ENCODE measurements around the gene ZFAND5. TPM values are rescaled to one million over a fixed set of nuclear protein-coding genes. Genes with fewer than 3 reads are reported as not detected.

Gene ZFAND5
- polyA plus RNA-seq, 1 donor from 2014 or later, result 338 TPM

DNA sequence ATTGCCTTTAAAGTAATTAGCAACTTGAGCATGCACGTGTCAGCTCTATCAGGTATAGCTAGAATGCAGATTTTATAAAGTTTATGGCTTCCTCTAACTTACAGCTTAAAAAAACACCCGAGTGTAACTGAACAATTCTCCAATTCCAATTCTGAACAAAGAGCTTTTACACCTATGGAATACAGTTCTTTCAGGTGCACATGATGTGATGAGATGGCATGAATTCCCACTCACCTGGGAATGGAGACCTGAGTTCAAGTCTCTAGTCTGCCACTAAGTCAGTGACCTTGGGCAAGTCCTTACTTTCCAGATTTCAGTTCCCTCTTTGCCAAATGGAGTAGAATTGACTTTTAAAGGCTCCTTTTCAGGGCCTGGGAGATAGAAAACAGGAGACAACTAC is 1.8 kb downstream of the ZFAND5 start:
- H3K4me2 ChIP-seq (ENCODE audit: low read length), result peak overlapping the region; percentile 84
- H4K20me1 ChIP-seq (ENCODE audit: insufficient read depth), result peaks cover 33% of the 10 kb centered on the region
- H3K9ac ChIP-seq (ENCODE audit: low read length), result peak overlapping the region; percentile 98
- H3K36me3 ChIP-seq (ENCODE audit: insufficient read depth, low read length), result peaks cover 9% of the 10 kb centered on the region
- no peaks in the 10 kb centered on the region for H3K9me3 ChIP-seq (ENCODE audit: low read length)
- H3K9me2 ChIP-seq (ENCODE audit: insufficient read depth, low read length), result no peaks in the 10 kb centered on the region
- peak overlapping the region; percentile 100 for H3K27ac ChIP-seq (ENCODE audit: low read length)
- H3K27me3 ChIP-seq (ENCODE audit: insufficient read depth, low read depth, low read length), result no peaks in the 10 kb centered on the region
- TF ChIP-seq POLR2AphosphoS5 (IDR thresholded peaks at IDR 0.05) (no peak), RAD21 (conservative IDR thresholded peaks at IDR 0.05) (no peak), SMC3 (conservative IDR thresholded peaks at IDR 0.05; ENCODE audit: poor library complexity) (no peak), MXI1 (conservative IDR thresholded peaks at IDR 0.05; ENCODE audit: poor library complexity, severe bottlenecking) (no peak), TAF1 (IDR thresholded peaks at IDR 0.05; ENCODE audit: low read depth) (no peak), EP300 (conservative IDR thresholded peaks at IDR 0.05; ENCODE audit: poor library complexity, severe bottlenecking) (no peak), EZH2 (IDR thresholded peaks at IDR 0.05; ENCODE audit: borderline replicate concordance, insufficient read depth, low read length, poor library complexity, severe bottlenecking) (no peak)
- TF ChIP-seq, protein P1, sequence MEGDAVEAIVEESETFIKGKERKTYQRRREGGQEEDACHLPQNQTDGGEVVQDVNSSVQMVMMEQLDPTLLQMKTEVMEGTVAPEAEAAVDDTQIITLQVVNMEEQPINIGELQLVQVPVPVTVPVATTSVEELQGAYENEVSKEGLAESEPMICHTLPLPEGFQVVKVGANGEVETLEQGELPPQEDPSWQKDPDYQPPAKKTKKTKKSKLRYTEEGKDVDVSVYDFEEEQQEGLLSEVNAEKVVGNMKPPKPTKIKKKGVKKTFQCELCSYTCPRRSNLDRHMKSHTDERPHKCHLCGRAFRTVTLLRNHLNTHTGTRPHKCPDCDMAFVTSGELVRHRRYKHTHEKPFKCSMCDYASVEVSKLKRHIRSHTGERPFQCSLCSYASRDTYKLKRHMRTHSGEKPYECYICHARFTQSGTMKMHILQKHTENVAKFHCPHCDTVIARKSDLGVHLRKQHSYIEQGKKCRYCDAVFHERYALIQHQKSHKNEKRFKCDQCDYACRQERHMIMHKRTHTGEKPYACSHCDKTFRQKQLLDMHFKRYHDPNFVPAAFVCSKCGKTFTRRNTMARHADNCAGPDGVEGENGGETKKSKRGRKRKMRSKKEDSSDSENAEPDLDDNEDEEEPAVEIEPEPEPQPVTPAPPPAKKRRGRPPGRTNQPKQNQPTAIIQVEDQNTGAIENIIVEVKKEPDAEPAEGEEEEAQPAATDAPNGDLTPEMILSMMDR (IDR thresholded peaks at IDR 0.05; ENCODE audit: poor library complexity, severe bottlenecking), result no peak
- TF ChIP-seq, protein P2, sequence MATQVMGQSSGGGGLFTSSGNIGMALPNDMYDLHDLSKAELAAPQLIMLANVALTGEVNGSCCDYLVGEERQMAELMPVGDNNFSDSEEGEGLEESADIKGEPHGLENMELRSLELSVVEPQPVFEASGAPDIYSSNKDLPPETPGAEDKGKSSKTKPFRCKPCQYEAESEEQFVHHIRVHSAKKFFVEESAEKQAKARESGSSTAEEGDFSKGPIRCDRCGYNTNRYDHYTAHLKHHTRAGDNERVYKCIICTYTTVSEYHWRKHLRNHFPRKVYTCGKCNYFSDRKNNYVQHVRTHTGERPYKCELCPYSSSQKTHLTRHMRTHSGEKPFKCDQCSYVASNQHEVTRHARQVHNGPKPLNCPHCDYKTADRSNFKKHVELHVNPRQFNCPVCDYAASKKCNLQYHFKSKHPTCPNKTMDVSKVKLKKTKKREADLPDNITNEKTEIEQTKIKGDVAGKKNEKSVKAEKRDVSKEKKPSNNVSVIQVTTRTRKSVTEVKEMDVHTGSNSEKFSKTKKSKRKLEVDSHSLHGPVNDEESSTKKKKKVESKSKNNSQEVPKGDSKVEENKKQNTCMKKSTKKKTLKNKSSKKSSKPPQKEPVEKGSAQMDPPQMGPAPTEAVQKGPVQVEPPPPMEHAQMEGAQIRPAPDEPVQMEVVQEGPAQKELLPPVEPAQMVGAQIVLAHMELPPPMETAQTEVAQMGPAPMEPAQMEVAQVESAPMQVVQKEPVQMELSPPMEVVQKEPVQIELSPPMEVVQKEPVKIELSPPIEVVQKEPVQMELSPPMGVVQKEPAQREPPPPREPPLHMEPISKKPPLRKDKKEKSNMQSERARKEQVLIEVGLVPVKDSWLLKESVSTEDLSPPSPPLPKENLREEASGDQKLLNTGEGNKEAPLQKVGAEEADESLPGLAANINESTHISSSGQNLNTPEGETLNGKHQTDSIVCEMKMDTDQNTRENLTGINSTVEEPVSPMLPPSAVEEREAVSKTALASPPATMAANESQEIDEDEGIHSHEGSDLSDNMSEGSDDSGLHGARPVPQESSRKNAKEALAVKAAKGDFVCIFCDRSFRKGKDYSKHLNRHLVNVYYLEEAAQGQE (IDR thresholded peaks at IDR 0.05; ENCODE audit: borderline replicate concordance), result no peak
- H3K4me3 ChIP-seq (ENCODE audit: low read length), result peak overlapping the region; percentile 81
- no peaks in the 10 kb centered on the region for H3F3A ChIP-seq (ENCODE audit: insufficient read depth, low read length, poor library complexity, severe bottlenecking)
- peaks cover 60% of the 10 kb centered on the region for H3K79me2 ChIP-seq (replicated peaks; ENCODE audit: insufficient read depth, low read length)
- no peak overlapping the region for H2AFZ ChIP-seq (ENCODE audit: low read depth, low read length)

DNA sequence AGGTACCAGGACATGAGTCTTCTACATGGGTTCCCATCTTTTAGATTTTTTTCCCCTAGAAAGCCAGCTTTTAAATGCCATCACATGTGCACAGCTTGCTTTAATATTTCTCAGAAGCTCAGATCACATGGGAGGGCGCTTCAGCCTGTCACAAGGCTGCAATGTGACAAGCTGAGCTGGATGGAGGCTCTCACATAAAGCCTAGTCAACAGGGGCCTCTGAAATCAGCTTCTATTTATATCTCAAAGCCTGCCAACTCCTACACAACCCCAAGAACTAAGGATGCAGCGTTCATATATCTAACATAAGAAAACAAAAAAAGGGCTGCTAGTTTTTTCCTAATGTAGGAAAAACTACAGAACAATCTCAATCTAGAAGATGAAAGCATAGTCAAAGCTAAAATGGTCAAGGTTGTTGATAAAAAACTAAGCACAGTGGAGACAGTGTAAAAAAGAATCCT is 2.3 kb downstream of the ZFAND5 start:
- Histone ChIP-seq H3K27ac (ENCODE audit: low read length) (peak overlapping the region; percentile 100), H2AFZ (ENCODE audit: low read depth, low read length) (no peak overlapping the region), H3K79me2 (replicated peaks; ENCODE audit: insufficient read depth, low read length) (peaks cover 66% of the 10 kb centered on the region), H3F3A (ENCODE audit: insufficient read depth, low read length, poor library complexity, severe bottlenecking) (no peaks in the 10 kb centered on the region), H3K4me3 (ENCODE audit: low read length) (peak overlapping the region; percentile 81), H3K9me2 (ENCODE audit: insufficient read depth, low read length) (no peaks in the 10 kb centered on the region), H3K36me3 (ENCODE audit: insufficient read depth, low read length) (peaks cover 9% of the 10 kb centered on the region), H3K27me3 (ENCODE audit: insufficient read depth, low read depth, low read length) (no peaks in the 10 kb centered on the region), H3K4me2 (ENCODE audit: low read length) (peak overlapping the region; percentile 84), H3K9me3 (ENCODE audit: low read length) (no peaks in the 10 kb centered on the region), H3K9ac (ENCODE audit: low read length) (peak overlapping the region; percentile 98), H4K20me1 (ENCODE audit: insufficient read depth) (peaks cover 38% of the 10 kb centered on the region)
- TF ChIP-seq RAD21 (conservative IDR thresholded peaks at IDR 0.05) (peak; percentile 23), MXI1 (conservative IDR thresholded peaks at IDR 0.05; ENCODE audit: poor library complexity, severe bottlenecking) (peak; percentile 94), EP300 (conservative IDR thresholded peaks at IDR 0.05; ENCODE audit: poor library complexity, severe bottlenecking) (peak; percentile 67), SMC3 (conservative IDR thresholded peaks at IDR 0.05; ENCODE audit: poor library complexity) (peak; percentile 49), EZH2 (IDR thresholded peaks at IDR 0.05; ENCODE audit: borderline replicate concordance, insufficient read depth, low read length, poor library complexity, severe bottlenecking) (no peak), TAF1 (IDR thresholded peaks at IDR 0.05; ENCODE audit: low read depth) (no peak), POLR2AphosphoS5 (IDR thresholded peaks at IDR 0.05) (peak; percentile 74)
- TF ChIP-seq, protein P2 (IDR thresholded peaks at IDR 0.05; ENCODE audit: borderline replicate concordance), result peak; percentile 63
- TF ChIP-seq, protein P1 (IDR thresholded peaks at IDR 0.05; ENCODE audit: poor library complexity, severe bottlenecking), result peak; percentile 8

All from neural cell (in vitro differentiated cells).